IPS-NIHi11 (cell line): ENCODE results near the gene RFK.
A peak's percentile ranks its signal among the peaks of the same experiment; 100 is the strongest.
"Not testable (repeated sequence)": the region's sequence is repeated elsewhere in the genome, so short reads cannot be mapped to it uniquely, and the experiment has no call there.

Experiments
- DNase-seq: peaks from one replicate; pipeline ENCODE4 v3.0.0; 2012; ENCODE audit warnings: mixed read lengths, low spot score

Gene RFK

DNA sequence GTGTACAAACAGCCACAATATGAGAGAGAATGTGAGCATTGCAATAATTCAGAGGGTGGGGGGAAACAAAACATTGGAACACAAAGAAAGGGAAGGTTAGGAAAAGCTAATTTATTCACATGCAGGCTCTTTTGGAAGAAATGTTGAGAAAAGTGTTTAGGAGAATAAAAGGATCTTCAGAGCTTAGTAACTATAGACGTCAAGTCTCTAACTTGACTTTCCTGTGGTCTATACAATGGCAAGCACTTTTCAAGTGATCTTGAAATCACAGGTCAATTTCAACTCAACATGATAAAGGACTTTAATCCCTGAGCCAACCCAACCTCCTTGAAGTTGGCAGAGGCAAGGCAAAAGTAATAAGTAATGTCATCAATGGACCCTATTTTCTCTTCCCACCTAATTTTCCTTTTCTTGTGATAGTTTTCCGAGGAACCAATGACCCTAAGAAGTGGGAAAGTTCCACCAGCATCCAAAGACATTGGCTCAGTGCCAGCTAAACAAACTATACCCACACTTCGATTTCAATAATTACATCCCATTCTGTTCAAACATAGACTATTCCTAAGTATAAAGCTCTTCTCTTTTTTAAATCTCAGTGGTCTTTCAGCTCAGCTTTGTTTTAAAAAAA is 23.7 kb downstream of the RFK start:
- no peak for DNase-seq

DNA sequence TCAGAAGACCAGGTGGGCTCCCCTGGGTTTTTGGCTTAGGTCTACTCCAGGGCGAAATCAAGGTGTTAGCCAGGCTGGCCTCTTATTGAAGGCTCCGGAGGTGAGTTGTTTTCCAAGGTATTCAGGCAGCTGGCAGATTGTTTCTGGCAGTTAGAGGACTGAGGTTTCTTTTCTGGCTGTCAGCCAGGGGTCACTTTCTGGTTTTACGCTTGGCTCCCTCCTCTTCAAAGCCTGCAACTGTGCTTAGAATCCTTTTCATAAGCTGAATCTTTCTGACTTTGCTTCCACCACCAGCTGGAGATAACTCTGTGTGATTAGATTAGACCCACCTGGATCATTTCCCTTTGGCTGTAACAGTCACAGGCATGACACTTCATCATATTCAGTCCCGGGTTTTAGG is 24.6 kb downstream of the RFK start:
- peak; percentile 19 for DNase-seq

DNA sequence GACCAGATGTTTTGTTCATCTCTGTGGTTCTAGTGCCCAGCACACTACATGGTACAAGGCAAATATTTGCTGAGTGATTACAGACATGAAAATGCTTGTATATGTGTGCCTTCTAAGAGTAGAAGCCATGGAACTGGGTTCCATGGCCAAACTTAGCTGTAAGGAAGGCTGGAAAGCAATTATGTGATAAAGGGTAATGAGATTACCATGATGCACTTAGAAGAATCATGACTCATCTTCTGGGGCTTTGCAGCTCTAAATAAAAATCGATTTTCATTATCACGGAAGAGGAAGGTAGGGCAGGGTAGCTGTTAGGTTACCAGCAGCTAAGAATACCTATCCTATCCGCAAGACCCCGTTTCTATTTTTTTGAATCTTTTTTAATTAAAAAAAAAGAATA is 28.0 kb downstream of the RFK start:
- DNase-seq, result no peak

DNA sequence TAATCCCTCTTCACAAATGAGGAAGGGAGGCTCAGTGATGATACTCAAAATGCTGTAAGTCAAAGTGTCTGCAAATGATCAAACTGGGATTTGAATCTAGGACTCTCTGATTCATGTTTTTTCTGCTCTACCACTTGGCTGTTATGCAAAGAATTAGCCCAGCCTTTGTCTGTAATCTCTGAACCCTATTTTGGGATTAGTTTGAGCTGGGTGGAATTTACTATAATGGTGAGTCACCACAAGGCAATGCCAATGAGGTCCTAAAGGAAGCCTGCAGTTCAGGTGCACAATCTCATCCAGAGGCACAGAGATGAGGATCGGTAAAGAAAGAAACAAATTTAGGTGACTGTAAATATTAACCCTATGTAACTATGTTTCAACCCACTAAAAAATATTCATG is 29.2 kb downstream of the RFK start:
- DNase-seq, result peak; percentile 26

DNA sequence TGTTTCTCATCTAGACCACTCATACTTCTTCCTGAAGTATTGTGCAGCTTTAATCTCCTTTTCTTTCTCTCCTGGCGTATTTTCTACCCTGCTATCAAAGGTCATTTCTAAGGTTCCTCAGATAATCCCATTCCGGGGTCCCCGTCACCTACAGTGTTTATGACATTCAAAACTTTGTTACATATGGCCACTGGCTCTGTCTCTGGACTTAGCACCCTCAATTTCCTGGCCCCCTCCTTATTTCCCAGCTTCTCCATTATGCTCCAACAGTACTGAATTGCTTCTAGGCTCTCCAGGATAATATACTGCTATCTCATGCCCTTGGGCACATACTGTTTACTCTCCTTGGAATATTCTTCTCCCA is 31.2 kb downstream of the RFK start:
- no peak for DNase-seq

DNA sequence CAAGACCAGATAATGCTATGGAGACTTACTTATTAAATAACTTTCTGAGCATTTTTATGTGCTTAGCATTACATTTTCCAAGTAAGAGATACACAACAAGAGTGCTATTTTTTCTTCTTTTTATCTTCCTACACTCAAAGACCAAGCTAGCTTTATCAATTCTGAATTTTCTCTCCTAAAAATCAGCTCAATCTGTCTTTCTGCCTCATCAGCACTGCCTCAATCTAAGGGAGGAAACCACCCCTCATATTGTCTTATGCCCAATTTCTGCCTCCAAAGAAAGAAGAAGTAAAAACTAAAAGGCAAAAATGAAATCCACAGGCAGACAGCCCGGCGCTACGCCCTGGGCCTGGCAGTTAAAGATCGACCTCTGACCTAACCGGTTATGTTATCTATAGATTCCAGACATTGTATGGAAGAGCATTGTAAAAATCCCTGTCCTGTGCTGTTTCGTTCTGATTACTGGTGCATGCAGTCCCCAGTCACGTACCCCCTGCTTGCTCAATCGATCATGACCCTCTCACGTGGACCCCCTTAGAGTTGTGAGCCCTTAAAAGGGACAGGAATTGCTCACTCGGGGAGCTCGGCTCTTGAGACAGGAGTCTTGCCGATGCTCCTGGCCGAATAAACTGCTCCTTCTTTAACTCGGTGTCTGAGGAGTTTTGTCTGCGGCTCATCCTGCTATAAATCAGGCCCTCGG is 31.7 kb downstream of the RFK start:
- DNase-seq, result not testable (repeated sequence)

DNA sequence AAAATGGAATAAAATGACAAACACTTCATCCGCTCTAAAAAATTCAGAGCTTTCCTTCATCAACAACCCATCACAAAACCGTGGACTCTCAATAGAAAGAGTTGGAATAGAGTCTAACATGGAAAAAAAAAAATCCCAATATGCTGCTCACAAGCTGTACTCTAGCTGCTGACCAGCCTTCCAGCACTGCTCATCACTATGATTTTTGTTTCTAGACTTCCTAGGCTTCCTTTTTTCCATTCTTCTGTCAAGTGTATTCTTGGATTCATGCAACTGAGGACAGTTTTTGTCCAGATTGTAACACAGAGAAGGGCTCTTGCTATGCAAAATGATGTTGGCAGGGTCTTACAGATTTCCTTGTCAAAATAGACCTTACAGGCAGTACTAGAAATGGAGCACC is 34.5 kb downstream of the RFK start:
- no peak for DNase-seq

DNA sequence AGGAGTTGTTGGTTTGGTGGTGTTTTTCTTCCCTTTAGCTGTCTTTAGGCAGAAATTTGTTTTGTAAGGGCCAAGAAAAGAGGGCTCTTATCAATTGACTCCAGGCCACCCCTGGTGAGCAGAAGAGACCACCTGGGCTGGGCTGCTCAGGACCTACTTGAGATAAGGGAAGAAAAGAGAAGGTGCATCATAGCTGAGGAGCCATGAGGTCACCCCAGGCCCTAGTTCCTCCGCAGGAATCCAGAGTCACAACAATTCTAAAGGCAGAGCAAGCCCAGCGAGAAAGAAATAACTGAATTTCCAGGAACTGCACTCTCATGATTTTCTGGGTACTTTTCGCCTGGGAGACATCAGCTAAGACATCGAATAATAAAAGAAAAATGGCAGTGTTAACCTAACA is 34.9 kb downstream of the RFK start:
- DNase-seq, result no peak

DNA sequence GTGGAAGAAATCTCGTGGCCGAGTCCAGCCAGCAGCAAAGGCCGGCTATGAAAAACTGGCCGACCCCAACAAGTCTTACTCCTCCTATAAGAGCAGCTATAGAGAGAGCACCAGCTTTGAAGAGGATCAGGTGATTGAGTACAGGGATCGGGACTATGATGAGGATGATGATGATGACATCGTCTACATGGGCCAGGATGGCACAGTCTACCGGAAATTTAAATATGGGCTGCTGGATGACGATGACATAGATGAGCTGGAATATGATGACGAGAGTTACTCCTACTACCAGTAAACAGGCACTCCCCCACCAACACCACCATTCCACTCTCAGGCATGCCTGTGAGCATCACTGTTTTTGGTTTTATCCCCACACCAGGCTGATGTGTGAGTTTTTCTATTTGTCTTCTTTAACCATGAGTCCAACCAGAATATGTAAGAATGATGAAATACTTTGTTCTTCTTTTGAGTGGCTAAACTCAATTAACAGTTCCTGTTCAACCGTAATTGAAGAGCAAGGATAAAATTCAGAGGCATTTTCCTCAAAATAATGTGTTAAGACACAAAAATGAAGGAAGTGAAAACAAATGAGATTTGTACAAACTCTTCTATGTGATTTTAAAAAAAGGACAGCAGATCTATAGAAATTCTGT is 35.5 kb downstream of the RFK start:
- DNase-seq, result no peak

DNA sequence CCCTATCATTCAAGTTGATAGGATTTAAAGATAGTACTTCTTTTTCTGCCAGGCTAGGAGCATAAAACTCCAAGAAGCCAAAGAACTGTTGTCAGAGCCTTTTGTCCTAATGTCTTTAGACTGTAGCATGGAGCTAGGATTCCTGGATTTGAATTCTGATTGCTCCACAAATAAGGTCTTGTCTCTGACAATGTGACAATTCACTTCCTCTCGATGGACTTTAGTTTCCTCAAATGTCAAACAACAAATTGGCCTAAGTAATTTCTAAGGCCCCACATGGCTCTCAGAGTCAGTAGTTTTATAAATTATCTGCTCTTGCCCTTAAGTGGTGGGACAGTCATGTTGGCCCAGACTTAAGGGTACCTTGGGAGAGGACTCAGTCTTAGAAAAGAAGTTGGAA is 36.7 kb downstream of the RFK start:
- DNase-seq, result no peak

DNA sequence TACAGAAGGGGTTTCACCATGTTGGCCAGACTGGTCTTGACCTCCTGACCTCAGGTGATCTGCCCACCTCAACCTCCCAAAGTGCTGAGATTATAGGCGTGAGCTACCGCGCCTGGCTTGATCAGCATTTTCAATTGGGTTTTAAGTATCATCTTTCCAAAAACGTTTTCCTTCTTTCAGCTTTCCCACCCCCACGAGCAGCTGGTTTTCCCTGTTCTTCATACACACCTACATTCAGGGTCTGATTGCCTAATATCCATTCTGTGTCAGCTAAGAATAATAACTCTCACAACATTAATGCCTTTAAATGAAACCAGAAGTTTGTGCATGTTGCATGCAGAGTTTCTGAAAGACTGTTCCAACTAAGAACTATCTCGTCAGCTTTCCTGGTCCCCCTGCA is 38.3 kb downstream of the RFK start:
- DNase-seq, result no peak

DNA sequence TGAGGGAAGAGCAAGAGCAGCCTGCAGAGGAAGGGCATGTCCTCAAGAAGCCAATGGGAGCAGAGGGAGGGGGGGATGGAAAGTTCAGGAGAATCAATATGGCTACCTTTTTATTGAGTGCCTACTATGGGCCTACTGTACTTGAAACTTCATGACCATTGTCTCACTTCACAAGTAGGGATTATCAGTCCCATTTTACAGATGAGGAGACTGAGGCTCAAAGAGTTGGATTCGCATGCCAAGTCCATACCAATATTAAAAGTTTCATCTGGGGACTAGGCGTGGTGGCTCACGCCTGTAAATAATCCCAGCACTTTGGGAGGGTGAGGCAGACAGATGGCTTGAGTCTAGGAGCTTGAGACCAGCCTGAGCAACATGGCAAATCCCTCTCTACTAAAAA is 40.0 kb downstream of the RFK start:
- DNase-seq, result no peak

DNA sequence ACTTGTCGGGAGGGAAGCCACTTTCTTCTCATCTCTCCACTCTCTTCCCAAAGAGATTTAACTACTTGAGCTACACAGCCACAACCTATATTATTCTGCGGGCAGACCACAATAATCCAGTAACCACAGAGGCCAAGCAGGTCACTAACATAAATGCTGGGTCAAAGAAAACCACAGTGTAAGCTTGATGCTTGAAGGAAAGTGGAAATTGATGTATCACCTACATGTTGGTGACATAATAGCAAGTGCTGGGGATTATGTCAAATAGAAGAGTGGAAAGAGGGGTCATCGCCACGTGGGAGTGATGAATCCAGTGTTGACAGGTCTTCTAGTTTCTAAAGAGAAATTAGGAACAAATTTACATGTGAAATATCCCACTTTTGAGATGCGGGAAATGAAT is 40.9 kb downstream of the RFK start:
- no peak for DNase-seq

DNA sequence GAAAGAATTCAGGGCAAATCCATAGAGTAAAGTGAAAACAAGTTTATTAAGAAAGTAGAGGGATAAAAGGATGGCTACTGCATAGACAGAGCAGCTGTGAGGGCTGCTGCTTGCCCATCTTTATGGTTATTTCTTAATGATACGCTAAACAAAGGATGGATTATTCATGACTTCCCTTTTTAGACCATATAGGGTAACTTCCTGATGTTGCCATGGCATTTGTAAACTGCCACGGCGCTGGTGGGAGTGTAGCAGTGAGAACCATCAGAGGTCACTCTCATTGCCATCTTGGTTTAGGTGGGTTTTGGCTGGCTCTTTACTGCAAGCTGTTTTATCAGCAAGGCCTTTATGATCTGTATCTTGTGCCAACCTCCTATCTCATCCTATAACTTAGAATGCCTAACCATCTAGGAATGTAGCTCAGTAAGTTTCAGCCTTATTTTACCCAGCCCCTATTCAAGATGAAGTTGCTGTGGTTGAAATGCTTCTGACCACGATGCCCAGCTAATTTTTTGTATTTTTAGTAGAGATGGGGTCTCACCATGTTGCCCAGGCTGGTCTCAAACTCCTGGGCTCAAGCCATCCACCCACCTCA is 42.1 kb downstream of the RFK start:
- no peak for DNase-seq

DNA sequence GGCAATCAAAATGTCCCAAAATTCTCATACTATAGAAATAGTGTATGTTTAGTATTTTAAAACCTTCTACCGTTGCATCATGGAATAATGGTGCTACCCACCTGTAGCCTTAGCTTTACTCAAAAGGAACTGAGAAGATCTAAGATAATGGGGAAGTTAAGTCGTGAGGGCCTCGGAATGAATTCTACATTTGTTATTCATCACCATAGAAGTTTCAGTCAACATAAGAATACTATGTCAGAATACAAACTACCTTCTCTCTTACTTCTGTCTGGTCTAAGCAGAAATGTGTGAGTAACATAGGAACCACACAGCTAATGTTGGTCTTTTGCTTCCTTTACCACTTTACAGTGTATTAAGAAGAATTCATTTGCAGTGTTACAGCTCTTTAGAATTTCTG is 43.2 kb downstream of the RFK start:
- DNase-seq, result no peak

DNA sequence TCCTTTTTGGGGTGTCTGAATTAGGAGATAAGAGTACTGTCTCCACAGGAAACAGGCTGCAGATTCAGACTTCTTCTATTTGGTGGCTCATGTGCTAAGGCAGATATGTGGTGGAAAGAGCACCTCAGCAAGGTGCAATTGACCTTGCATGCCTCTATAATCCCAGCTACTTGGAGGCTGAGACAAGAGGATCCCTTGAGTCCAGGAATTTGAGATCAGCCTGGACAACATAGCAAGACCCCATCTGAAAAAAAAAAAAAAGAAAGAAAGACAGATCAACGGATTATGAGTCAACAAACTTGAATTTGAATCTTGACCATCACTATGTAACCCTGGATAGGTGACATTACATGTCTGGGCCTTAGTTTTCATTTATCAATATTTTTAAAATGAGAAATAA is 44.4 kb downstream of the RFK start:
- no peak for DNase-seq

DNA sequence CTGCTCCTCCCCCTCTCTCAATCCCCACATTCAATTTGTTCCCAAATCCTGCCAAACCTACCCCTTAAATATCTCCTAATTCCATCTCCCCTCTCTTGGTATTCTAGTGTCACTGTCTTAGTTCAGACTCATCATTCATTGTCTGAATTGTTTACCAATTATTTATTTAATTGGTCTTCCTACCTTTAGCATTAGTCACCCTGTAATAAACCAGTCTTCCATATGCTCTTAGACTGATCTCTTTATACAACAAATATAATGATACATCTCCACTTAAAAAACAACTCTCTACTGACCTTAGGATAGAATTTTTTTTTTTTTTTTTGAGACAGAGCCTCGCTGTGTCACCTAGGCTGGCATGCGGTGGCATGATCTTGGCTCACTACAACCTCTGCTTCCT is 51.4 kb downstream of the RFK start:
- DNase-seq, result no peak

DNA sequence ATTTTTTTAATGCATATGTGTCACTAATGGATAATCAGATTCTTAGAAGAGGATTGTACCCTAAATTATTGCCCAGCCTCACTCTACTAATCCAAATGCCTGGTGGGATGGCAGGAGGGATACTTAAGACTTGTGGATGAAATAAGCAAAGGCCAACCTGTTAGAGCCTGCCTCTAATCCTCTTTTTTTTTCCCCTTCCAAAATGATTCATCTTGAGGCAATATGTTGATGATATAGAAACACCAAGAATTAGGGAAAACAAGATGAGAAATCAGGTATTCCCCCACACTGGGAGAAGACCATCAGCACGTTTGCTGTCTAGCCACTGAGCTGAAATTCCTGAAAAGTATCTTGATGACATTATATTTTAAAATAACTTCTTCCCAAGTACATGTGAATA is 52.0 kb downstream of the RFK start:
- DNase-seq, result no peak

DNA sequence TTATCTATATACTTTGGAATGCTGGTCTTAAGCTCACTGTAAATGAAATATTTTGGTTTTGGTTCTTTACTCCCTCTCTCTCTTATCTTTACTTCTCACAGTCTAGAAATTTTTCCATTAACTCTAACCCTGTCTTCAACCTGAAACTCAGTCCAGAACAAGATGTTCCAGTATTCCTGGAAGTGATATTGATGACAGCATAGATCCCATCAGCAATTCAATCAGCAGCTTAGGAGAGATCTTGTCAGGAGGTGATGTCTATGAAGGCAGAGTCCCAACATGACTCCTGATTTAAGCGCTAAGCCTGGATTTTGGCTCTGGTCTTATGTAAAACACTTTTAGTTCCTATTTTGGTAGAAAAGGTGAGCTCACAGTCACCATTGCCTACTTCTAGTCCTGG is 52.6 kb downstream of the RFK start:
- DNase-seq, result no peak

DNA sequence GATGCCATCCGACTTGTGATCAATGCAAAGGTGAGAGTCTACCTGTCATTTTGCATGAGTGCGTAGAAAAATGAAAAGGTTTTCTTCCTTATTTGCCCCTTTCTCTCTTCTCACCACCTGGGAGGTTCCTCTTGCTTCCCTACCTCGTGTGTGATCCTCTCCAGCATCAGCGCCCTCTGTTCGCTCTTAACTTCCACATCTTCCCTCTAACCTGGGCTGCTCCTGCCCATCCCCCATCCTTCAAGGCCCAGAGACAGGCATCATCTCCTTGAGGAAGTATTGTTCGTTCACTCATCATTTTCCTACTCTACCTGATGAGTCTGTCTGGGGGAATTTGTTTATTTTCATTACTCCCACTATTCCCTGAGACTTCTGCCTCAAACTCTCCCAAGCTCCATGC is 55.8 kb downstream of the RFK start:
- no peak for DNase-seq

DNA sequence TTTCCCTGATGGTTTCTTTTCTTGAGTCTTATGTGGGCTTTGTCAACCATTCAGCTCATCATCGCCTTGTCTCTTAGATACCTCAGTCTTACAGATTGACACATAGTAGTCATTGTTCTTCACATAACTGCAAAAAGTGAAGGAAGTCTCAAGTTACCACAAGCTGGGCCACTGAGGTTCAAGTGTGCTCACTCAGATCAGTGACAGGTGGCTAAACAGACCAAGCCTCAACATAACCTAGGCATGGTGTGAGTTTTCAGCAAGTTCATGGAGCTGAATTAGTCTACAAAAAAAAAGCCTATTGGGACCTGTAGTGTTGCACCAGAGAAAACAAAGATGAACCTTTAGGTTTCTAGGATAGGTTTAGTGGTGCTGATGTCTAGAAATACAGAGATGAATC is 58.2 kb downstream of the RFK start:
- DNase-seq, result no peak
